ENCODE data around the gene ZNF135. TPM values are rescaled to one million over a fixed set of nuclear protein-coding genes. Genes with fewer than 3 reads are reported as not detected.

ZNF135 gene
- total and polyA plus RNA-seq, 2 of the 4 experiments (the other 2 are of a cell fraction), result 2.4 to 2.7 TPM

- H2AFZ ChIP-seq (replicated peaks; ENCODE audit: low read length, poor library complexity), result peak overlapping the region; percentile 32
- DNase-seq (no peak), ATAC-seq (ENCODE audit: low read depth) (no peak)
- WGBS, 2 experiments (ENCODE audit: extremely low coverage in 2 of 2, insufficient read length in 1 of 2), result 0% methylated on average over 8 of the region's 20 CpGs; no CpG with 5 or more reads in 1 of the 2 experiments
- H2BK15ac ChIP-seq (ENCODE audit: low read depth, low read length), result no peak overlapping the region
- no peak overlapping the region for H3K4ac ChIP-seq (ENCODE audit: low read depth, low read length)
- H3K27me3 ChIP-seq (ENCODE audit: control insufficient read depth, insufficient read depth, low read length), result no peaks in the 10 kb centered on the region
- no peak overlapping the region for H3K4me2 ChIP-seq (ENCODE audit: low read depth, low read length)
- H4K8ac ChIP-seq (ENCODE audit: low read depth in 2 of 2, low read length in 2 of 2), result no peak overlapping the region
- no peaks in the 10 kb centered on the region for H3K36me3 ChIP-seq (ENCODE audit: control insufficient read depth, insufficient read depth, low read length)
- no TSS peak for BruUV-seq (replicated peaks)
- H2BK120ac ChIP-seq (ENCODE audit: low read depth, low read length), result no peak overlapping the region
- CTCF ChIA-PET, result no interaction called here
- no peak overlapping the region for H3K18ac ChIP-seq (ENCODE audit: low read depth, low read length)
- H3K23ac ChIP-seq (ENCODE audit: low read depth, low read length), result no peak overlapping the region
- no peaks in the 10 kb centered on the region for H3K79me1 ChIP-seq (ENCODE audit: low read depth in 1 of 2, low read length in 2 of 2)
- no peak overlapping the region for H3K27ac ChIP-seq (ENCODE audit: insufficient read depth, low read length)
- no peak overlapping the region for H2AK5ac ChIP-seq (ENCODE audit: low read depth, low read length)
- no peak overlapping the region for H3K14ac ChIP-seq (replicated peaks; ENCODE audit: low read depth, low read length)
- peaks cover 20% of the 10 kb centered on the region for H3K9me3 ChIP-seq (ENCODE audit: control insufficient read depth, insufficient read depth, low read length)
- no peak overlapping the region for H2BK5ac ChIP-seq (ENCODE audit: low read depth, low read length, poor library complexity, severe bottlenecking)
- H3K56ac ChIP-seq (ENCODE audit: extremely low read depth, insufficient read depth, low read length), result no peak overlapping the region
- intact Hi-C loops (cut with micrococcal nuclease) (no loop called here), in situ Hi-C loops (cut with MboI; ENCODE audit: low sequenced_read_pairs) (no loop called here), dilution Hi-C loops (cut with HindIII; ENCODE audit: low sequenced_read_pairs, unreplicated experiment) (no loop called here)
- H4K5ac ChIP-seq (ENCODE audit: low read depth, low read length), result no peak overlapping the region
- no peaks in the 10 kb centered on the region for H4K20me1 ChIP-seq (ENCODE audit: insufficient read depth, low read length)
- TF ChIP-seq ELK1 (IDR thresholded peaks at IDR 0.05; ENCODE audit: borderline replicate concordance, low read depth, low read length), result no peak
- TF ChIP-seq NFE2L2 (IDR thresholded peaks at IDR 0.05; ENCODE audit: low read depth, low read length), result no peak
- TF ChIP-seq CHD1 (IDR thresholded peaks at IDR 0.05; ENCODE audit: low read depth, low read length), result no peak
- TF ChIP-seq RCOR1 (IDR thresholded peaks at IDR 0.05; ENCODE audit: insufficient replicate concordance, low read length), result no peak
- TF ChIP-seq SMC3 (IDR thresholded peaks at IDR 0.05; ENCODE audit: low read depth, low read length), result no peak
- no peak for TF ChIP-seq MAFK (IDR thresholded peaks at IDR 0.05; ENCODE audit: low read depth, low read length)
- TF ChIP-seq RFX5 (IDR thresholded peaks at IDR 0.05; ENCODE audit: low read depth, low read length), result no peak
- TF ChIP-seq CTCF (conservative IDR thresholded peaks at IDR 0.05; ENCODE audit: low read depth, low read length), result no peak
- TF ChIP-seq MXI1 (IDR thresholded peaks at IDR 0.05; ENCODE audit: borderline replicate concordance, low read depth, low read length), result no peak
- no peak for TF ChIP-seq POLR2A (IDR thresholded peaks at IDR 0.05; ENCODE audit: low read depth, low read length)
- no peak for TF ChIP-seq BHLHE40 (IDR thresholded peaks at IDR 0.05; ENCODE audit: low read depth, low read length)
- no peak for TF ChIP-seq MAZ (IDR thresholded peaks at IDR 0.05; ENCODE audit: borderline replicate concordance, low read depth, low read length)
- no peak for TF ChIP-seq CEBPB (IDR thresholded peaks at IDR 0.05; ENCODE audit: low read depth, low read length)
- no peak for TF ChIP-seq FOS (IDR thresholded peaks at IDR 0.05; ENCODE audit: low read depth, low read length)
- TF ChIP-seq RAD21 (IDR thresholded peaks at IDR 0.05; ENCODE audit: low read length), result no peak
- no peak for TF ChIP-seq USF2 (IDR thresholded peaks at IDR 0.05; ENCODE audit: low read depth, low read length)
- POLR2A ChIA-PET (ENCODE audit: unreplicated experiment), result no interaction called here
- no peak overlapping the region for H3K4me3 ChIP-seq (ENCODE audit: insufficient read depth, low read depth, low read length)
- no peak overlapping the region for H2AK9ac ChIP-seq (replicated peaks; ENCODE audit: low read depth, low read length, poor library complexity)
- no peak overlapping the region for H3K9ac ChIP-seq (ENCODE audit: low read depth, low read length)
- H3K4me1 ChIP-seq (ENCODE audit: control insufficient read depth, insufficient read depth, low read length), result no peaks in the 10 kb centered on the region
- H2BK20ac ChIP-seq (ENCODE audit: low read depth, low read length), result no peak overlapping the region
- H4K91ac ChIP-seq (ENCODE audit: insufficient read depth, low read depth, low read length), result no peak overlapping the region
- H3K9me1 ChIP-seq (ENCODE audit: insufficient read depth, low read length), result no peaks in the 10 kb centered on the region
These were observed 24.6 kb upstream of the ZNF135 start for GRCh38 chr19:58034477-58034793.
